Osteoblast (primary cell): ENCODE data around the gene SOBP. TPM values are rescaled to one million over a fixed set of nuclear protein-coding genes. Genes with fewer than 3 reads are reported as not detected.

Experiments used
- DNase-seq: peaks from one replicate; pipeline ENCODE4 v3.0.0; 2011; ENCODE audit warnings: low spot score, mixed read lengths; ENCODE audit not compliant: insufficient read length; ENCODE audit errors: missing footprints
- H2AFZ ChIP-seq: 2 replicates; pipeline ENCODE4 v1.6.0; 2011; ENCODE audit warnings: mild to moderate bottlenecking, low read length
- H3K27ac ChIP-seq: 2 replicates; pipeline ENCODE4 v1.5.1; 2011; ENCODE audit warnings: mild to moderate bottlenecking, low read depth, low read length, moderate library complexity
- H3K27me3 ChIP-seq: 2 replicates; pipeline ENCODE4 v1.6.0; 2012; ENCODE audit warnings: mild to moderate bottlenecking, control low read depth, inconsistent platforms, low read length, moderate library complexity; ENCODE audit not compliant: insufficient read depth
- H3K36me3 ChIP-seq: 2 replicates; pipeline ENCODE4 v1.5.1; 2011; ENCODE audit warnings: mild to moderate bottlenecking, low read length, control low read depth, moderate library complexity; ENCODE audit not compliant: insufficient read depth
- H3K4me1 ChIP-seq: 2 replicates; pipeline ENCODE4 v1.5.1; 2011; ENCODE audit warnings: mild to moderate bottlenecking, low read length, control low read depth, moderate library complexity; ENCODE audit not compliant: insufficient read depth
- H3K4me2 ChIP-seq: 2 replicates; pipeline ENCODE4 v1.6.0; 2011; ENCODE audit warnings: mild to moderate bottlenecking, low read length; ENCODE audit not compliant: insufficient read depth
- H3K4me3 ChIP-seq: fragments of 200-600 bp; sonication (generic); 3 replicates; pipeline ENCODE4 v1.5.1; 2012; ENCODE audit warnings: mild to moderate bottlenecking, low read length, inconsistent platforms; ENCODE audit not compliant: insufficient read depth
- H3K79me2 ChIP-seq: 2 replicates; pipeline ENCODE4 v1.6.0; 2012; ENCODE audit warnings: mild to moderate bottlenecking, low read length, control low read depth, inconsistent platforms; ENCODE audit not compliant: insufficient read depth
- H3K9me3 ChIP-seq: 2 replicates; pipeline ENCODE4 v1.5.1; 2011; ENCODE audit warnings: low read depth, low read length, control low read depth
- H4K20me1 ChIP-seq: 2 replicates; pipeline ENCODE4 v1.6.0; 2012; ENCODE audit warnings: mild to moderate bottlenecking, low read length, control low read depth; ENCODE audit not compliant: insufficient read depth
- CTCF ChIP-seq: IDR thresholded peaks from 2 replicates; pipeline ENCODE4 v1.5.1; 2011; ENCODE audit warnings: mild to moderate bottlenecking, low read depth, low read length, moderate library complexity; ENCODE audit errors: extremely low read depth
- total RNA-seq: library from RNA; depleted of rRNA; stranded (reverse); fragments of >200 nt; gene quantifications from 2 replicates; pipeline ENCODE4 v1.2.3, GENCODE V29; 2012

SOBP gene
- total RNA-seq, 1 donor, result 3.6 TPM

GRCh38 chr6:107637316-107638315 lies 147.7 kb downstream of the SOBP start:
- TF ChIP-seq CTCF, result no peak
- no peaks in the 10 kb centered on the region for H3K36me3 ChIP-seq
- no peaks in the 10 kb centered on the region for H3K79me2 ChIP-seq
- no peaks in the 10 kb centered on the region for H4K20me1 ChIP-seq
- H3K9me3 ChIP-seq, result no peaks in the 10 kb centered on the region
- H3K27me3 ChIP-seq, result peaks cover 2% of the 10 kb centered on the region
- no peak overlapping the region for H2AFZ ChIP-seq
- H3K27ac ChIP-seq, result no peak overlapping the region
- H3K4me2 ChIP-seq, result no peak overlapping the region
- DNase-seq, result no peak
- no peak overlapping the region for H3K4me3 ChIP-seq
- no peaks in the 10 kb centered on the region for H3K4me1 ChIP-seq

- H2AFZ ChIP-seq, result no peak overlapping the region
- no peaks in the 10 kb centered on the region for H4K20me1 ChIP-seq
- H3K4me2 ChIP-seq, result no peak overlapping the region
- H3K27ac ChIP-seq, result no peak overlapping the region
- no peaks in the 10 kb centered on the region for H3K79me2 ChIP-seq
- H3K36me3 ChIP-seq, result no peaks in the 10 kb centered on the region
- no peaks in the 10 kb centered on the region for H3K4me1 ChIP-seq
- no peak for DNase-seq
- TF ChIP-seq CTCF, result no peak
- H3K9me3 ChIP-seq, result no peaks in the 10 kb centered on the region
- peaks cover 2% of the 10 kb centered on the region for H3K27me3 ChIP-seq
- no peak overlapping the region for H3K4me3 ChIP-seq
Observed at GRCh38 chr6:107638493-107638892, 148.6 kb downstream of the SOBP start.

- no peaks in the 10 kb centered on the region for H3K9me3 ChIP-seq
- H2AFZ ChIP-seq, result no peak overlapping the region
- no peak for DNase-seq
- no peak overlapping the region for H3K4me2 ChIP-seq
- H4K20me1 ChIP-seq, result no peaks in the 10 kb centered on the region
- H3K27me3 ChIP-seq, result peaks cover 2% of the 10 kb centered on the region
- H3K4me1 ChIP-seq, result peaks cover 4% of the 10 kb centered on the region
- TF ChIP-seq CTCF, result no peak
- H3K27ac ChIP-seq, result no peak overlapping the region
- no peak overlapping the region for H3K4me3 ChIP-seq
- no peaks in the 10 kb centered on the region for H3K36me3 ChIP-seq
- no peaks in the 10 kb centered on the region for H3K79me2 ChIP-seq
Observed at GRCh38 chr6:107639511-107639910, 149.6 kb downstream of the SOBP start.

- peaks cover 4% of the 10 kb centered on the region for H3K4me1 ChIP-seq
- TF ChIP-seq CTCF, result no peak
- no peak overlapping the region for H2AFZ ChIP-seq
- peaks cover 2% of the 10 kb centered on the region for H3K27me3 ChIP-seq
- no peak overlapping the region for H3K4me2 ChIP-seq
- no peaks in the 10 kb centered on the region for H3K36me3 ChIP-seq
- no peaks in the 10 kb centered on the region for H3K9me3 ChIP-seq
- no peaks in the 10 kb centered on the region for H3K79me2 ChIP-seq
- DNase-seq, result no peak
- H3K4me3 ChIP-seq, result no peak overlapping the region
- no peaks in the 10 kb centered on the region for H4K20me1 ChIP-seq
- no peak overlapping the region for H3K27ac ChIP-seq
Observed at GRCh38 chr6:107641071-107641470, 151.2 kb downstream of the SOBP start.
